Upper lobe of right lung (tissue), 1 donor: ENCODE data around the gene DRGX. TPM values are rescaled to one million over a fixed set of nuclear protein-coding genes. Genes with fewer than 3 reads are reported as not detected.

ENCODE experiments used
- ATAC-seq: fragments of 200-7000 bp; cut with Tn5 transposase; one replicate; pipeline ENCODE4 v1.9.1; 2020; ENCODE audit warnings: mild to moderate bottlenecking, moderate library complexity
- DNase-seq: peaks from one replicate; pipeline ENCODE4 v3.0.0-alpha.2; 2020
- H3K27ac ChIP-seq: fragments of 200-600 bp; one replicate; pipeline ENCODE4 v1.8.0; 2022
- H3K27me3 ChIP-seq: fragments of 200-600 bp; one replicate; pipeline ENCODE4 v1.8.0; 2022; ENCODE audit warnings: mild to moderate bottlenecking
- H3K36me3 ChIP-seq: fragments of 200-600 bp; one replicate; pipeline ENCODE4 v1.8.0; 2022
- H3K4me1 ChIP-seq: fragments of 200-600 bp; one replicate; pipeline ENCODE4 v1.8.0; 2022
- H3K4me3 ChIP-seq: fragments of 200-600 bp; one replicate; pipeline ENCODE4 v1.8.0; 2022; ENCODE audit warnings: mild to moderate bottlenecking
- H3K9me3 ChIP-seq: fragments of 200-600 bp; one replicate; pipeline ENCODE4 v1.8.0; 2022
- CTCF ChIP-seq: fragments of 200-600 bp; IDR thresholded peaks from one replicate; pipeline ENCODE4 v1.8.0; 2022; ENCODE audit warnings: antibody characterized with exemption
- intact Hi-C: fragments of 100-400 bp; cut with DNase I; formaldehyde crosslinking; loops from one replicate; pipeline ENCODE4 v1.11.0; 2022
- total RNA-seq: library from RNA; stranded (reverse); fragmentation: NEBNext Ultra II Directional; extraction: Animal tissue kit (Norgen Biotek cat#: 25700); gene quantifications from one replicate; pipeline ENCODE4 v1.2.1, GENCODE V29; 2021
- donor health status: DM: no; HTN: yes; CAD: no; lungs with severe emphysema.

The DRGX gene
- total RNA-seq, 1 donor from 2014 or later = not detected

GRCh38 chr10:49393301-49393700, 2.6 kb downstream of the DRGX start:
- no peak for TF ChIP-seq CTCF
- Histone ChIP-seq H3K36me3 (no peaks in the 10 kb centered on the region), H3K4me1 (peaks cover 7% of the 10 kb centered on the region), H3K27ac (no peak overlapping the region), H3K4me3 (no peak overlapping the region), H3K9me3 (no peaks in the 10 kb centered on the region), H3K27me3 (peaks cover 74% of the 10 kb centered on the region)
- intact Hi-C loops = no loop called here
- ATAC-seq (no peak), DNase-seq (no peak)

GRCh38 chr10:49389361-49389933, 6.4 kb downstream of the DRGX start:
- DNase-seq = no peak
- no peak for ATAC-seq
- peaks cover 45% of the 10 kb centered on the region for H3K27me3 ChIP-seq

GRCh38 chr10:49388161-49388560, 7.7 kb downstream of the DRGX start:
- no peaks in the 10 kb centered on the region for H3K36me3 ChIP-seq
- H3K27me3 ChIP-seq = peaks cover 32% of the 10 kb centered on the region
- no peaks in the 10 kb centered on the region for H3K9me3 ChIP-seq
- H3K27ac ChIP-seq = no peak overlapping the region
- no peak for ATAC-seq
- DNase-seq = no peak
- no peak for TF ChIP-seq CTCF
- H3K4me1 ChIP-seq = no peaks in the 10 kb centered on the region
- H3K4me3 ChIP-seq = no peak overlapping the region
- intact Hi-C loops = no loop called here

More at GRCh38 chr10:49389361-49389933, 6.4 kb downstream of the DRGX start:
- H3K27ac ChIP-seq = no peak overlapping the region
- no peak overlapping the region for H3K4me3 ChIP-seq
- no peaks in the 10 kb centered on the region for H3K9me3 ChIP-seq
- H3K36me3 ChIP-seq = no peaks in the 10 kb centered on the region
- no peak for TF ChIP-seq CTCF
- intact Hi-C loops = no loop called here
- H3K4me1 ChIP-seq = no peaks in the 10 kb centered on the region

GRCh38 chr10:49387071-49387470, 8.8 kb downstream of the DRGX start:
- H3K27ac ChIP-seq = no peak overlapping the region
- ATAC-seq (peak; percentile 26), DNase-seq (no peak)
- H3K4me1 ChIP-seq = no peaks in the 10 kb centered on the region
- no peak for TF ChIP-seq CTCF
- peaks cover 22% of the 10 kb centered on the region for H3K27me3 ChIP-seq
- no peaks in the 10 kb centered on the region for H3K36me3 ChIP-seq
- H3K4me3 ChIP-seq = no peak overlapping the region
- H3K9me3 ChIP-seq = no peaks in the 10 kb centered on the region
- intact Hi-C loops = no loop called here

- H3K4me1 ChIP-seq = no peaks in the 10 kb centered on the region
- no peak overlapping the region for H3K4me3 ChIP-seq
- TF ChIP-seq CTCF = no peak
- H3K27ac ChIP-seq = no peak overlapping the region
- no peaks in the 10 kb centered on the region for H3K9me3 ChIP-seq
- ATAC-seq (no peak), DNase-seq (no peak)
- no peaks in the 10 kb centered on the region for H3K36me3 ChIP-seq
- intact Hi-C loops = no loop called here
- H3K27me3 ChIP-seq = peaks cover 14% of the 10 kb centered on the region
Measured at GRCh38 chr10:49385939-49386922, 9.7 kb downstream of the DRGX start.
